Dendritic cell treated with granulocyte-macrophage colony-stimulating factor and Interleukin-4, amounts not matched to agents 40 ng/mL and 50 ng/mL, for 4 days (primary cell): Measurements from ENCODE around the gene NCAM1.

Experiments used
- H3K27ac Mint-ChIP-seq: one replicate; pipeline ENCODE4 v1.8.0; 2022; ENCODE audit warnings: mild to moderate bottlenecking, mixed read lengths
- H3K27me3 Mint-ChIP-seq: one replicate; pipeline ENCODE4 v1.8.0; 2022; ENCODE audit warnings: mild to moderate bottlenecking, mixed read lengths
- H3K36me3 Mint-ChIP-seq: one replicate; pipeline ENCODE4 v1.8.0; 2022; ENCODE audit warnings: low read depth, mixed read lengths
- H3K4me1 Mint-ChIP-seq: one replicate; pipeline ENCODE4 v1.8.0; 2022; ENCODE audit warnings: low read depth, mixed read lengths
- H3K4me3 Mint-ChIP-seq: one replicate; pipeline ENCODE4 v1.8.0; 2022; ENCODE audit warnings: mild to moderate bottlenecking, moderate library complexity, mixed read lengths
- H3K9me3 Mint-ChIP-seq: one replicate; pipeline ENCODE4 v1.8.0; 2022; ENCODE audit warnings: mixed read lengths
- intact Hi-C: fragments of 100-400 bp; cut with micrococcal nuclease; formaldehyde crosslinking; loops from one replicate; pipeline ENCODE4 v1.15.0; 2022

The NCAM1 gene

GRCh38 chr11:113274713-113275582 is 313.7 kb downstream of the NCAM1 start:
- Mint-ChIP-seq H3K27ac (no peak overlapping the region), H3K36me3 (no peaks in the 10 kb centered on the region), H3K27me3 (no peaks in the 10 kb centered on the region), H3K4me3 (no peak overlapping the region), H3K9me3 (no peaks in the 10 kb centered on the region), H3K4me1 (no peaks in the 10 kb centered on the region)
- intact Hi-C loops, result no loop called here

GRCh38 chr11:113275602-113276001 is 314.4 kb downstream of the NCAM1 start:
- no peaks in the 10 kb centered on the region for H3K4me1 Mint-ChIP-seq
- no peaks in the 10 kb centered on the region for H3K27me3 Mint-ChIP-seq
- H3K9me3 Mint-ChIP-seq, result no peaks in the 10 kb centered on the region
- H3K36me3 Mint-ChIP-seq, result no peaks in the 10 kb centered on the region
- no peak overlapping the region for H3K27ac Mint-ChIP-seq
- no peak overlapping the region for H3K4me3 Mint-ChIP-seq
- intact Hi-C loops, result no loop called here

GRCh38 chr11:113276466-113276865 is 315.2 kb downstream of the NCAM1 start:
- H3K9me3 Mint-ChIP-seq, result no peaks in the 10 kb centered on the region
- no peak overlapping the region for H3K27ac Mint-ChIP-seq
- H3K4me1 Mint-ChIP-seq, result no peaks in the 10 kb centered on the region
- no peak overlapping the region for H3K4me3 Mint-ChIP-seq
- intact Hi-C loops, result no loop called here
- H3K36me3 Mint-ChIP-seq, result no peaks in the 10 kb centered on the region
- H3K27me3 Mint-ChIP-seq, result no peaks in the 10 kb centered on the region

- intact Hi-C loops, result no loop called here
- H3K27ac Mint-ChIP-seq, result no peak overlapping the region
- no peak overlapping the region for H3K4me3 Mint-ChIP-seq
- no peaks in the 10 kb centered on the region for H3K27me3 Mint-ChIP-seq
- no peaks in the 10 kb centered on the region for H3K4me1 Mint-ChIP-seq
- no peaks in the 10 kb centered on the region for H3K36me3 Mint-ChIP-seq
- H3K9me3 Mint-ChIP-seq, result no peaks in the 10 kb centered on the region
Measured at GRCh38 chr11:113277907-113278306, 316.7 kb downstream of the NCAM1 start.

GRCh38 chr11:113278481-113278880 is 317.3 kb downstream of the NCAM1 start:
- no peak overlapping the region for H3K27ac Mint-ChIP-seq
- no peak overlapping the region for H3K4me3 Mint-ChIP-seq
- intact Hi-C loops, result no loop called here
- no peaks in the 10 kb centered on the region for H3K27me3 Mint-ChIP-seq
- H3K4me1 Mint-ChIP-seq, result no peaks in the 10 kb centered on the region
- H3K9me3 Mint-ChIP-seq, result no peaks in the 10 kb centered on the region
- H3K36me3 Mint-ChIP-seq, result no peaks in the 10 kb centered on the region

- Mint-ChIP-seq H3K4me3 (no peak overlapping the region), H3K27ac (no peak overlapping the region), H3K27me3 (no peaks in the 10 kb centered on the region), H3K36me3 (no peaks in the 10 kb centered on the region), H3K4me1 (no peaks in the 10 kb centered on the region), H3K9me3 (no peaks in the 10 kb centered on the region)
- intact Hi-C loops, result no loop called here
Measured at GRCh38 chr11:113278925-113279324, 317.7 kb downstream of the NCAM1 start.

GRCh38 chr11:113279591-113279990 is 318.4 kb downstream of the NCAM1 start:
- H3K4me3 Mint-ChIP-seq, result no peak overlapping the region
- H3K9me3 Mint-ChIP-seq, result no peaks in the 10 kb centered on the region
- intact Hi-C loops, result no loop called here
- H3K27me3 Mint-ChIP-seq, result no peaks in the 10 kb centered on the region
- H3K27ac Mint-ChIP-seq, result no peak overlapping the region
- no peaks in the 10 kb centered on the region for H3K36me3 Mint-ChIP-seq
- no peaks in the 10 kb centered on the region for H3K4me1 Mint-ChIP-seq

GRCh38 chr11:113281052-113281725 is 320.0 kb downstream of the NCAM1 start:
- Mint-ChIP-seq H3K27me3 (no peaks in the 10 kb centered on the region), H3K4me1 (no peaks in the 10 kb centered on the region), H3K4me3 (no peak overlapping the region), H3K9me3 (no peaks in the 10 kb centered on the region), H3K36me3 (no peaks in the 10 kb centered on the region), H3K27ac (no peak overlapping the region)
- intact Hi-C loops, result no loop called here

GRCh38 chr11:113282898-113283437 is 321.7 kb downstream of the NCAM1 start:
- Mint-ChIP-seq H3K36me3 (no peaks in the 10 kb centered on the region), H3K9me3 (no peaks in the 10 kb centered on the region), H3K27me3 (no peaks in the 10 kb centered on the region), H3K4me3 (no peak overlapping the region), H3K27ac (no peak overlapping the region), H3K4me1 (no peaks in the 10 kb centered on the region)
- intact Hi-C loops, result no loop called here

GRCh38 chr11:113283881-113284280 is 322.7 kb downstream of the NCAM1 start:
- Mint-ChIP-seq H3K27ac (no peak overlapping the region), H3K36me3 (no peaks in the 10 kb centered on the region), H3K4me1 (no peaks in the 10 kb centered on the region), H3K4me3 (no peak overlapping the region), H3K9me3 (no peaks in the 10 kb centered on the region), H3K27me3 (no peaks in the 10 kb centered on the region)
- intact Hi-C loops, result no loop called here

- Mint-ChIP-seq H3K36me3 (no peaks in the 10 kb centered on the region), H3K4me3 (no peak overlapping the region), H3K9me3 (no peaks in the 10 kb centered on the region), H3K27ac (no peak overlapping the region), H3K4me1 (no peaks in the 10 kb centered on the region), H3K27me3 (no peaks in the 10 kb centered on the region)
- intact Hi-C loops, result no loop called here
Measured at GRCh38 chr11:113286009-113286408, 324.8 kb downstream of the NCAM1 start.

GRCh38 chr11:113286509-113287497 is 325.6 kb downstream of the NCAM1 start:
- Mint-ChIP-seq H3K27ac (no peak overlapping the region), H3K27me3 (no peaks in the 10 kb centered on the region), H3K4me1 (no peaks in the 10 kb centered on the region), H3K4me3 (no peak overlapping the region), H3K9me3 (no peaks in the 10 kb centered on the region), H3K36me3 (no peaks in the 10 kb centered on the region)
- intact Hi-C loops, result no loop called here

GRCh38 chr11:113287801-113288200 is 326.6 kb downstream of the NCAM1 start:
- Mint-ChIP-seq H3K9me3 (no peaks in the 10 kb centered on the region), H3K4me1 (no peaks in the 10 kb centered on the region), H3K27ac (no peak overlapping the region), H3K27me3 (no peaks in the 10 kb centered on the region), H3K4me3 (no peak overlapping the region), H3K36me3 (no peaks in the 10 kb centered on the region)
- intact Hi-C loops, result loop anchor here (2.0 kb wide), 2 partner anchors 489 to 999 kb away; no protein-coding TSS in a partner anchor
